Hepatocyte (in vitro differentiated cells): Measurements from ENCODE around the gene PTGES2.

ENCODE experiments used
- EZH2 ChIP-seq: fragments of 200-600 bp; sonication (generic); IDR thresholded peaks from 2 replicates; pipeline ENCODE4 v1.6.1; 2016; ENCODE audit warnings: antibody characterized with exemption, mild to moderate bottlenecking, borderline replicate concordance
- EZH2phosphoT487 ChIP-seq: fragments of 200-600 bp; sonication (generic); IDR thresholded peaks from one replicate; pipeline ENCODE4 v1.6.1; 2018; ENCODE audit warnings: antibody characterized with exemption, mild to moderate bottlenecking, low read depth, moderate library complexity; ENCODE audit not compliant: unreplicated experiment, severe bottlenecking
- TF ChIP-seq, protein P1 (sequence below): fragments of 200-600 bp; sonication (generic); IDR thresholded peaks from 2 replicates; pipeline ENCODE4 v1.5.1; 2016; ENCODE audit warnings: antibody characterized with exemption, mild to moderate bottlenecking; ENCODE audit not compliant: poor library complexity

DNA sequence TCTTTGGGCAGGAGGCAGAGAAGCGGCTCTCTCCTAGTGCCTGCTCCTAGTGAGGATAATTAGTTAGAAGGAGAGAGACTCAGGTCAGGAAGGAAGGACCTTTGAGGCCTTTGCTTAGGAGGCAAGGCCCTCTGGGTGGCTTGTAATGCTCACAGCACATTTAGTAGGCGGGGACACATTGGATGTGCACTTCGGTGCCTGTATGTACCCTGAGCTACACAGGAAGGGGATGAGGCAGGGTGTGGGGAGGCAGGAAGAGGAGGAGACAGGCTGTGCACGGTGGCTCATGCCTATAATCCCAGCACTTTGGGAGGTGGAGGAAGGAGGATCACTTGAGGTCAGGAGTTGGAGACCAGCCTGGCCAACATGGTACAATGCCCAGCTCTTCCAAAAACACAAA lies 14.5 kb upstream of the PTGES2 start:
- TF ChIP-seq, protein P1, sequence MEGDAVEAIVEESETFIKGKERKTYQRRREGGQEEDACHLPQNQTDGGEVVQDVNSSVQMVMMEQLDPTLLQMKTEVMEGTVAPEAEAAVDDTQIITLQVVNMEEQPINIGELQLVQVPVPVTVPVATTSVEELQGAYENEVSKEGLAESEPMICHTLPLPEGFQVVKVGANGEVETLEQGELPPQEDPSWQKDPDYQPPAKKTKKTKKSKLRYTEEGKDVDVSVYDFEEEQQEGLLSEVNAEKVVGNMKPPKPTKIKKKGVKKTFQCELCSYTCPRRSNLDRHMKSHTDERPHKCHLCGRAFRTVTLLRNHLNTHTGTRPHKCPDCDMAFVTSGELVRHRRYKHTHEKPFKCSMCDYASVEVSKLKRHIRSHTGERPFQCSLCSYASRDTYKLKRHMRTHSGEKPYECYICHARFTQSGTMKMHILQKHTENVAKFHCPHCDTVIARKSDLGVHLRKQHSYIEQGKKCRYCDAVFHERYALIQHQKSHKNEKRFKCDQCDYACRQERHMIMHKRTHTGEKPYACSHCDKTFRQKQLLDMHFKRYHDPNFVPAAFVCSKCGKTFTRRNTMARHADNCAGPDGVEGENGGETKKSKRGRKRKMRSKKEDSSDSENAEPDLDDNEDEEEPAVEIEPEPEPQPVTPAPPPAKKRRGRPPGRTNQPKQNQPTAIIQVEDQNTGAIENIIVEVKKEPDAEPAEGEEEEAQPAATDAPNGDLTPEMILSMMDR: no peak
- TF ChIP-seq EZH2: no peak
- TF ChIP-seq EZH2phosphoT487: no peak
